Retinal pigment epithelial cell (primary cell): ENCODE measurements around the gene CFAP46.

Source experiments
- DNase-seq: peaks from one replicate; pipeline ENCODE4 v3.0.0-alpha.2; 2010; ENCODE audit warnings: low read depth
- H3K4me3 ChIP-seq: 2 replicates; pipeline ENCODE4 v1.5.1; 2011; ENCODE audit warnings: mild to moderate bottlenecking, low read length, control low read depth, moderate library complexity
- TF ChIP-seq, protein P1 (sequence below): conservative IDR thresholded peaks from 2 replicates; pipeline ENCODE4 v1.5.1; 2011; ENCODE audit warnings: low read depth, low read length, control low read depth, inconsistent platforms

Gene CFAP46

DNA sequence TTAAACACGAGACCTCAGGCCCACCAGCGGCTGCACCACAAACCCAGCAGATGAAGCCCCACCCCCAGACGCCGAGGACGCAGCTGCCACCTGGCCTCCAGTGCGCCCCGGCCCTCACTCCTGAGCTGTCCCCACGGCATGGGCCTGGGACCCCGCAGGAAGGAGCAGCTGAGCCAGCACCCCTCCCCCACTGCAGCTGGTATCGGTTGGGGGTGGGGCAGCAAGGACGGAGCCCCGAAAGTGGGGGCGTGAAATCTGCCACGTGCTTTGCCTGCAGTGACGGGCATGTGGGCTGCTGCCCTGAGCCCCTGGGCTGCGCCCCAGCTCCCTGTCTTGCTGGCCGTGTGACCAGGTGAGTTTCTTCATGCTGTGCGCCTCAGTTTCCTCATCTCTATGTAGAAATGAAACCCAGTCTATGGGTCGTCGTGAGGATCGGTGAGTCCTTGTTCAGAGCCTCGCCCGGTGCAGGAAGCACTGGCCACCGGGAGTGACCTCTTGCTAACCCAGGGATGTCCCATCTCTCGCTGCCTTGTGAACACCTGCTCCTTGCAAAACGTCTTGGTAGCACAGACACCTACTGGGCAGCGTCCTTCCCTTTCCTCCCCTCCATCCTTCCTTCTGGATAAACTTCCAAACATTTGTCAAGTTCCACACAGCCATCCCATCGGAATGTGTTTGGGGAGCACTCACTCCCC lies 32.0 kb downstream of the CFAP46 start:
- no peak for DNase-seq
- no peak overlapping the region for H3K4me3 ChIP-seq
- TF ChIP-seq, protein P1, sequence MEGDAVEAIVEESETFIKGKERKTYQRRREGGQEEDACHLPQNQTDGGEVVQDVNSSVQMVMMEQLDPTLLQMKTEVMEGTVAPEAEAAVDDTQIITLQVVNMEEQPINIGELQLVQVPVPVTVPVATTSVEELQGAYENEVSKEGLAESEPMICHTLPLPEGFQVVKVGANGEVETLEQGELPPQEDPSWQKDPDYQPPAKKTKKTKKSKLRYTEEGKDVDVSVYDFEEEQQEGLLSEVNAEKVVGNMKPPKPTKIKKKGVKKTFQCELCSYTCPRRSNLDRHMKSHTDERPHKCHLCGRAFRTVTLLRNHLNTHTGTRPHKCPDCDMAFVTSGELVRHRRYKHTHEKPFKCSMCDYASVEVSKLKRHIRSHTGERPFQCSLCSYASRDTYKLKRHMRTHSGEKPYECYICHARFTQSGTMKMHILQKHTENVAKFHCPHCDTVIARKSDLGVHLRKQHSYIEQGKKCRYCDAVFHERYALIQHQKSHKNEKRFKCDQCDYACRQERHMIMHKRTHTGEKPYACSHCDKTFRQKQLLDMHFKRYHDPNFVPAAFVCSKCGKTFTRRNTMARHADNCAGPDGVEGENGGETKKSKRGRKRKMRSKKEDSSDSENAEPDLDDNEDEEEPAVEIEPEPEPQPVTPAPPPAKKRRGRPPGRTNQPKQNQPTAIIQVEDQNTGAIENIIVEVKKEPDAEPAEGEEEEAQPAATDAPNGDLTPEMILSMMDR, result no peak

DNA sequence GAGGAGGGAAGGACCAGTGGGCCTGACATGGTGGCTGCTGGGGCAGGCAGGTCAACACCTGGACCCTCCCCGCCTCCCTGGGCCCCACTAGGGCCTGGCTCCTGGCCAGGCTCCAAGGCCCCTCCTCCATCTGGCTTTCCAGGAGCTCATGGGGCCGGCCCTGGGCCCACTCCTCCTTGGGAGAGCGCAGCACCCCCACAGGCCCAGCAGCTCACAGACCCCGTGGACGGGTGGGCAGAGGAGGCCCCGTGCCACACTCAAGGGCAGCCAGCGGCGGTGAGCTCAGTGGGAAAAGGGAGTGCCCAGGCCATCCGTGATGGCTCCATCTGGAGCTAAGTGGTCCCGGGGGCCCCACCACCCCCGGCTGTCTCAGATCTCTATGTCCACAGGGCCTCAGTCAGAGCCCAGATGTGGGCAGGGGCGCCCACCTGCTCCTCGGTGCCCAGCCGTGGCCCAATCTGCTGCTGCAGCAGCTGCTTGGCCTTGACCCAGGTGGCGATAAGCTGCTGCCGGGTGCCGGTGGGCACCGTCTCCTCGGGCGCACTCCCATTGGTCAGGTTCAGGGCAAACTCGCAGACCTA lies 32.8 kb downstream of the CFAP46 start:
- no peak overlapping the region for H3K4me3 ChIP-seq
- TF ChIP-seq, protein P1, result no peak
- no peak for DNase-seq

DNA sequence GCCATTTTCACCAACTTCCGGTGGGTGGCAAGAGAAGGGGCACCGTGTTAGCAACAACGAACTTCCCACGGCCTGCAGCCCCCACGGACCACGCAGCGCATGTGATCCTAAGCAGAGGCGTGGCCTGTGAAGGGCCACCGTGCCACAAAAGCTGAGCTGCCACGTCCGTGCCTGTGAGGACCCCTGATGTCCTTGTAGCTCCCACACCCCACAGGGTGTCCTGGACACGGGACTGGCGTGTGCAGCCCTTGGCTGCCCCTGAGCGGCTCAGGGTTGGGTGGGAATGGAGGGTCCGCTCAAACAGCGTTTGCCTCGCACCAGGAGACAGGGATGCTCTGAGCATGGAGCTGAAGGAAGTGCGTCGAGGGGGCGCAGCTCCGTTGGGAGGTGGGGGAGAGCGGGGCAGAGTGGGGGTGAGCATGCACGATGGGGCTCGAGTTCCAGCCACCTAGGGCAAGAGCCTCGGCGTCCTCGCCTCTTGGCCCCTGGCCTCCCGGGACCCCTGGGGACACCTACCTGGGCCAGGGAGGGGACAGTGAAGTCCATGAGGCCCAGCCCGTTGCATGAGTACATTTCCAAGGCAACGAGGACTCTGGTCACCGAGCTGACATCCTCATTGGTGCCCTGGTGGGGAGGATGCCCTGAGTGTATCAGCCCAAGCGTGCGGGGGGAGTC lies 33.6 kb downstream of the CFAP46 start:
- TF ChIP-seq, protein P1, result no peak
- no peak overlapping the region for H3K4me3 ChIP-seq
- no peak for DNase-seq

DNA sequence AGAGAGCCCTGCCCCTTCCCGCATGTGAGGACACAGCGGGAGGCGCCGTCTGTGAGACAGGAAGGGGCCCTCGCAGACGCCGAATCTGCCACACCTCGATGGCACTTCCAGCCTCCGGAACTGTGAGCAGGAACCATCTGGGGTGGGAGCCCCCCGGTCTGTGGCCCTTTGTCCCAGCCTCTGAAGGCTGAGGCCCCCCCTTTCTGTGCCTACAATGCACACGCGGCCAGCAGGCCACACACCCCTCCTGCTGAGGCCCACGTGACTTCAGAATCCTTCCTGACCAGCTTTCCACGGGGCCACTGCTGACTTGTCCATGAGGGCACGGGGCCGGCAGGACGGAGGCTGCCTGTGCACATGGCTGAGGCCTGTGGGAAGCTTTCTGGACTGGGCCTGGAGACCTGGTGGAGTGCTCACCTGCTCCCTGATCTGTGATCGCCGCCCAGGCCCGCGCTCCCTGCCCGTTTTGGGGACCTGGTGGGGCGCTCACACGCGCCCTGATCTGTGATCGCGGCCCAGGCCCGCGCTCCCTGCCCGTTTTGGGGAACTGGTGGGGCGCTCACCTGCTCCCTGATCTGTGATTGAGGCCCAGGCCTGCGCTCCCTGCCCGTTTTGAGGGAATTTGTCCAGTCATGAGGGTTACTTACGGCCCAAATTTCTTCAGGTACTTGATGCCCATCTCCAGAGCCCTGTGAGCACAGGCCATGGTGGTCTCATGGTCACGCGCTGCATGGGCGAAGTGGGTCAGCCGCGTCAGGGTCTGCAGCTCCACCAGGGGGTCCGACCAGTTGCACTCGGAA lies 34.3 kb downstream of the CFAP46 start:
- no peak for DNase-seq
- TF ChIP-seq, protein P1, result no peak
- no peak overlapping the region for H3K4me3 ChIP-seq

DNA sequence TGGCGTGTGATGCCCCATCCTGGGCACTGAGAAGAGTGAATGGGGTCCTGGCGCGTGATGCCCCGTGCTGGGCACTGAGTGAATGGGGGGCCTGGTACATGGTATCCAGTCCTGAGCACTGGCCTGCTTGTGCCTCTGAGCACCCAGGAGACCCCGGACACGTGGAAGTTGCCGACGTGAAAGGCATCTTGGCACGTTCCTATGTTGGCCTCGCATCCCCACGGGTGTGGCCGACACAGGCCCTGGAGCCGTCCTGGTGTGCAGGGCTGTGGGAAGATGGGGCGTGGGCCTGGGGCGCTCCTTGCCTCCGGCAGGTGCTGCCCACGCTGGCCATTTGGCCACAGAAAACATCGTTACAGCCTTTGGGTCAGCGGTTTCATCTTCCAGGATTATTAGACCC lies 35.5 kb downstream of the CFAP46 start:
- DNase-seq, result no peak
- TF ChIP-seq, protein P1, result no peak
- H3K4me3 ChIP-seq, result no peak overlapping the region

DNA sequence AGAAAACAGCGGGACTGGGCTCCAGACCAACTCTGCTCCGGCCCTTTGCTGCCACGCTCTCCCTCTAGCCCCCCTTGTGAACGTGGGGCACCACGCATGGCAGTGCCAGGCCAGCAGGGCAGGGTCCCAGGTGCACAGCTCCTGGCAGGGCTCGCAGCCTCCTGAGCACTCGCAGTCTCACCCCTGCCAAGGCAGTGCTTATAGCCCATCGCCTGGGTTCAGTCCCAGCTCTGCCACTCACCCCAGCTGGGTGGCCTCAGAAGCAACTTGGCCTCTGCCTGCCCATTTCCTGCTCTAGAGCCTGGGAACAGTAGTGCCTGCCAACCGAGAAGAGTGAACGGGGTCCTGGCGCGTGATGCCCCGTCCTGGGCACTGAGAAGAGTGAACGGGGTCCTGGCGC lies 36.3 kb downstream of the CFAP46 start:
- no peak for DNase-seq
- H3K4me3 ChIP-seq, result no peak overlapping the region
- TF ChIP-seq, protein P1, result no peak
